ENCODE measurements around the gene FFAR3. TPM values are rescaled to one million over a fixed set of nuclear protein-coding genes. Genes with fewer than 3 reads are reported as not detected.
"Not testable (repeated sequence)": the region's sequence is repeated elsewhere in the genome, so short reads cannot be mapped to it uniquely, and the experiment has no call there.

Gene FFAR3
- total RNA-seq, 3 donors from 2014 or later: 0.16 to 0.33 TPM; not detected in 1

DNA sequence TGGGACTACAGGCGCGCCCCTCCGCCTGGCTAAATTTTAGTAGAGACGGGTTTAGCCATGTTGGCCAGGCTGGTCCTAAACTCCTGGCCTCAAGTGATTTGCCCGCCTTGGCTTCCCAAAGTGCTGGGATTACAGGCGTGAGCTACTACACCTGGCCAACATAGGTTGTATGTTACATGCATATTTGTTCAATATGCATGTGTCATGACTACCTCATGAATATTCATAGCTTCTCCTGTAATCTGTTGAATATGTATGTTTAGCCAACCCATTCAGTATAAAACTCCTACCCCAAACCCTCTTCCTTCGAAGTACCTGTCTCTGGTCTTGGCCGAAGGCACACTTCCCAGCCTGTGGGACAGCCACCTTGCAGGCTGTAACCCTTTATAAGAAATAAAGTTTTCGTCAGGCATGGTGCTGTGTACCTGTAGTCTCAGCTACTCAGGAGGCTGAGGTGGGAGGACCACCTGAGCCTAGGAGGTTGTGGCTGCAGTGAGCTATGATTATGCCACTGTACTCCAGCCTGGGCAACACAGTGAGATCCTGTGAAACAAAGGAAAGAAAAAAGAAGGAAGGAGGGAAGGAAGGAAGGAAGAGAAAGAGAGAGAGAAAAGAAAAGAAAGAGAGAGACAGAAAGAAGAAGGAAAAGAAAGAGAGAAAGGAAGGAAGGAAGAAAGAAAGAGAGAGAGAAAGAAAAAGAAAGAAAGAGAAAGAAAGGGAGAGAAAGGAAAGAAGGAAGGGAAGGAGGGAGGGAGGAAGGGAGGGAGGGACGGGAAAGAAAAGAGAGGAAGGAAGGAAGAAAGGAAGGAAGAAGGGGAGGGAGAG, 41.9 kb downstream of the FFAR3 start:
- Histone ChIP-seq H3K27ac (no peak overlapping the region), H3K9me3 (no peaks in the 10 kb centered on the region), H3K27me3 (no peaks in the 10 kb centered on the region), H3K4me1 (no peaks in the 10 kb centered on the region), H3K36me3 (no peaks in the 10 kb centered on the region), H3K4me3 (no peak overlapping the region)
- DNase-seq (ENCODE audit: low spot score in 2 of 2): no peak
- TF ChIP-seq POLR2A (IDR thresholded peaks at IDR 0.05) (no peak), POLR2AphosphoS5 (IDR thresholded peaks at IDR 0.05) (no peak)
- TF ChIP-seq, protein P1, sequence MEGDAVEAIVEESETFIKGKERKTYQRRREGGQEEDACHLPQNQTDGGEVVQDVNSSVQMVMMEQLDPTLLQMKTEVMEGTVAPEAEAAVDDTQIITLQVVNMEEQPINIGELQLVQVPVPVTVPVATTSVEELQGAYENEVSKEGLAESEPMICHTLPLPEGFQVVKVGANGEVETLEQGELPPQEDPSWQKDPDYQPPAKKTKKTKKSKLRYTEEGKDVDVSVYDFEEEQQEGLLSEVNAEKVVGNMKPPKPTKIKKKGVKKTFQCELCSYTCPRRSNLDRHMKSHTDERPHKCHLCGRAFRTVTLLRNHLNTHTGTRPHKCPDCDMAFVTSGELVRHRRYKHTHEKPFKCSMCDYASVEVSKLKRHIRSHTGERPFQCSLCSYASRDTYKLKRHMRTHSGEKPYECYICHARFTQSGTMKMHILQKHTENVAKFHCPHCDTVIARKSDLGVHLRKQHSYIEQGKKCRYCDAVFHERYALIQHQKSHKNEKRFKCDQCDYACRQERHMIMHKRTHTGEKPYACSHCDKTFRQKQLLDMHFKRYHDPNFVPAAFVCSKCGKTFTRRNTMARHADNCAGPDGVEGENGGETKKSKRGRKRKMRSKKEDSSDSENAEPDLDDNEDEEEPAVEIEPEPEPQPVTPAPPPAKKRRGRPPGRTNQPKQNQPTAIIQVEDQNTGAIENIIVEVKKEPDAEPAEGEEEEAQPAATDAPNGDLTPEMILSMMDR (IDR thresholded peaks at IDR 0.05): no peak
- intact Hi-C loops (cut with DNase I; ENCODE audit: low total_unique reads): no loop called here

DNA sequence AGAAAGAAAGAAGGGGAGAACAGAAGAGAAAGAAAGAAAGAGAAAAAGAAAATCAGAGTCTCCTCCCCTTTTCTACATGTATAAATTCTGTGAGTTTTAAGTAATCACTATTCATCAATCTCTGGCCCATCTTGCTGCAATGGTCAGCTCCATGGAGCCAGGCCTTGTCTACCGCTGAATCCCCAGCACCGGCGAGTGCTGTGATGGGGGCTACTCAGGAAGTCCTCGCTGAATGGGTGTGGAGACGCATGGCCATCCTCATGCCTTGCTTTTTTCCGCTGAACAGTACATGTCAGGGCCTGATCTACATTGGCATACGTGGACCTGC, 42.5 kb downstream of the FFAR3 start:
- intact Hi-C loops (cut with DNase I; ENCODE audit: low total_unique reads): no loop called here
- no peak for DNase-seq (ENCODE audit: low spot score in 2 of 2)
- Histone ChIP-seq H3K27ac (no peak overlapping the region), H3K27me3 (no peaks in the 10 kb centered on the region), H3K4me3 (no peak overlapping the region), H3K4me1 (no peaks in the 10 kb centered on the region), H3K36me3 (no peaks in the 10 kb centered on the region), H3K9me3 (no peaks in the 10 kb centered on the region)
- TF ChIP-seq POLR2AphosphoS5 (IDR thresholded peaks at IDR 0.05): no peak
- TF ChIP-seq, protein P1 (IDR thresholded peaks at IDR 0.05): no peak
- no peak for TF ChIP-seq POLR2A (IDR thresholded peaks at IDR 0.05)

DNA sequence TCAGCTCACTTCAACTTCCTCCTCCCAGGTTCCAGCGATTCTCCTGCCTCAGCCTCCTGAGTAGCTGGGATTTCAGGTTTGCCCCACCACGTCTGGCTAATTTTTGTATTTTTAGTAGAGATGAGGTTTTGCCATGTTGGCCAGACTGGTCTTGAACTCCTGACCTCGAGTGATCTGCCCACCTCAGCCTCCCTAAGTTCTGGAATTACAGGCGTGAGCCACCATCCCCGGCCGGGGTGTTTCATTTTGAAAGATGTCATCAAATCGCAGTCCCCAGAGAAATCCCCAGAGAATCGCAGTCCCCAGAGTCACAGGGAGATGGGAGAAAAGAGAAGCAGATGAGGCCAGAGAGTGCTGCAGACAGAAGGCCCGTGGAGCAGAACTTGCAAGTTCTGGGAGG, 43.2 kb downstream of the FFAR3 start:
- H3K36me3 ChIP-seq; H3K4me3 ChIP-seq; H3K27me3 ChIP-seq; intact Hi-C loops (cut with DNase I; ENCODE audit: low total_unique reads); DNase-seq (ENCODE audit: low spot score in 2 of 2); H3K9me3 ChIP-seq; H3K27ac ChIP-seq; H3K4me1 ChIP-seq: not testable (repeated sequence)

DNA sequence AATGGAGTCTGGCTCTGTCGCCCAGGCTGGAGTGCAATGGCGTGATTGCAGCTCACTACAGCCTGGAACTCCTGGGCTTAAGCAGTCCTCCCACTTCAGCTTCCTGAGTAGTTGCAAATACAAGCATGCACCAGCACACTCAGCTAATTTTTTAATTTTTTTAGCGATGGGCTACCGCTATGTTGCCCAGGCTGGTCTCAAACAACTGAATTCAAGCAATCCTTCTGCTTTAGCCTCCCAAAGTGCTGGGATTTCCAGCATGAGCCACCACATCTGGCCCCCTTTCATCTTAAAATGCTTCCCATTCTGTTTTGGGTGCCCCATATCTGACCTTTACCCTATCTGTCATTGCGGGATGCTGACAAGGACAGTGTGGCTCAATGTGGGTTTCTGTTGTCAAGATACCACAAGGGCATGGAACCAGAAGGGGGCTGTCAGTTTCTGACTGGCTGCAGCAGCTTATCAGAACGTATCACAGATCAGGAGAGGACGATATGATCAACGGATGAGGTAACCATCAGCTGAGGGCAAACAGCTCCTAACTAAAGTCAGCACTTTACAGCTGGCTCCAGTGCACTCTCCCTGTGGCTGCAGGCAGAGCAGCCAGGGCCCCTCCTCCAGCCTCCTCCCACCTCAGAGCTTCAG, 45.0 kb downstream of the FFAR3 start:
- H3K4me1 ChIP-seq: no peaks in the 10 kb centered on the region
- intact Hi-C loops (cut with DNase I; ENCODE audit: low total_unique reads): no loop called here
- TF ChIP-seq POLR2A (IDR thresholded peaks at IDR 0.05) (no peak), POLR2AphosphoS5 (IDR thresholded peaks at IDR 0.05) (no peak)
- TF ChIP-seq, protein P1 (IDR thresholded peaks at IDR 0.05): no peak
- no peak overlapping the region for H3K4me3 ChIP-seq
- no peaks in the 10 kb centered on the region for H3K9me3 ChIP-seq
- no peak for DNase-seq (ENCODE audit: low spot score in 2 of 2)
- no peaks in the 10 kb centered on the region for H3K27me3 ChIP-seq
- H3K36me3 ChIP-seq: no peaks in the 10 kb centered on the region
- H3K27ac ChIP-seq: peak overlapping the region in 1 of 2 donors; percentile 38

DNA sequence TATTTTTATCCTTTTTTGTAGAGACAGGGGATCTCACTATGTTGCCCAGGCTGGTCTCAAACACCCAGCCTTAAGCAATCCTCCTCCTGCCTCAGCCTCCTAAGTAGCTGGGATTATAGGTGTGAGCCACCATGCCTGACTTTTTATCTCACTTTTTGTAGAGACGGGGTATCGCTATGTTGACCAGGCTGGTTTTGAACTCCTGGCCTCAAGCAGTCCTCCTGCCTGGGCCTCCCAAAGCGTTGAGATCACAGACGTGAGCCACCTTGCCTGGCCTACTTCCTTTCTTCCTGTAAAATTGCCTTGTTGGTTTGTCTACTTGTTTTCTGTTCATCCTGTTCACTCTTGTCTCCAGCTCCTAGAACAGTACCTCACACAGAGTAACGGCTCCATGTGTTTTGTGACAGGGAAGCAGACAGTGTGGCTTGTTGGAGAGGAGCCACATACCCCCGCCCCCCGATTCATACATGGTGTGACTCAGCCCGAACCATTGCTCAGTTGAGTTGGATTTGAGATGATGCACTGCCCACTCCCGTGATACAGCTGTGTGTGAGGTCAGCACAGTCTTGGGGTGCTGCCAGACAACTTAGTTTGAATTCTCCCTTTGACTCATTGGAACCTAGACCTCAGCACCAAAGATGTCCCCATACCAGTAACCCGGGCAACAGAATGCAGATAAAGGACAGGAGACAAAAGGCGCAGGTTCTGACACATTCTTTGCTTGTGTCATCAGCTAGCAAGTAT, 46.8 kb downstream of the FFAR3 start:
- intact Hi-C loops (cut with DNase I; ENCODE audit: low total_unique reads): no loop called here
- Histone ChIP-seq H3K36me3 (no peaks in the 10 kb centered on the region), H3K27me3 (no peaks in the 10 kb centered on the region), H3K9me3 (no peaks in the 10 kb centered on the region), H3K4me3 (no peak overlapping the region), H3K27ac (peak overlapping the region; percentile 36 to 55), H3K4me1 (no peaks in the 10 kb centered on the region)
- TF ChIP-seq POLR2AphosphoS5 (IDR thresholded peaks at IDR 0.05): no peak
- TF ChIP-seq, protein P1 (IDR thresholded peaks at IDR 0.05): no peak
- no peak for TF ChIP-seq POLR2A (IDR thresholded peaks at IDR 0.05)
- peak in 1 of 2 donors; percentile 30 for DNase-seq (ENCODE audit: low spot score in 2 of 2)
